Amniotic stem cell (primary cell): ENCODE measurements around the gene ADM.

Experiments
- DNase-seq: peaks from one replicate; lab custom pipeline; 2025; lab: John Stamatoyannopoulos, UW

Gene ADM

GRCh38 chr11:10291801-10292638, 12.9 kb upstream of the ADM start:
- DNase-seq: no peak

DNA sequence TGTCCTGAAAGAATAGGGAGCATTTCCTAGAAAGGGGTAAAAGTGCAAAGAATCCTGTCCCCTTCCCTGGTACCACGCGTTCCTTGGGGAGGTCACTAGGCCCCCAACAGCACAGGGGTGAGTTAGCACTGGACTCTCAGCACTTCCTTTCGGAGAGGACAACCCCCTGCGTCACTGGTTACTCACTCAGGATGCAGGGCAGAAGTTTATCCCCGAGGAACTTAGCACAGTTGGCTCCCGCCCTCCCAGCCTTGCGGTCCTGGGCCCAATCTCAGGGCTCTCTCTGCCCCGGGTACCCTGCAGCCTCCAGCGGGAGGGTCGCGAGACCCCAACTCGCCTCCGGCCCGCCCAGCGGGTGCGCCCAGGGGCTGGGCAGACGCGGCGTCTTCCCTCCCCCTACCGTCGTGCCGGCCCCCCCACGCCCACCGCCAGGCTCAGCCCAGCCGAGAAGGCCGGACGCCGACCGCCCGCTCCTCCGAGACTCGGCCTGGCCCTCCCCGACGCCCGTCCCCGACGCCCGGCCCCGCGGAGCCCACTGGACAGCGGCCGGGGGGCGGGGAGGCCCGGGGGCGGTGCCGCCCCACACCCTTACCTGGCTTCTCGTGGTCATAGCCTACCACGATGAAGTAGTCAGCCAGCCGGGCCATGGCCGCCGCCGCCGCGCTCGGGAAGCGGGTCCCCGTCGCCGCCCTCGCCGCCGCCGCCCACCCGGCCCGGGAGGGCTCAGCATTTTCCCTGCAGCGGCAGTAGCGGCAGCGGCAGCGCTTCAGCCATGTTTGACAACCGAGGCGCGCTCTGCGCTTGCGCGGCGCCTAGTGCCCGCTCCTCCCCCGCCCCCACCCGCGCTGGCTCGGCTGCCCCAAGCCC, 11.2 kb upstream of the ADM start, which contains the start of gene SBF2:
Gene SBF2, minus strand, starts transcription at position 797 of the 867 bp plus-strand sequence. Its CDS starts 150 bp downstream, at position 647.
- peak; percentile 75 for DNase-seq

GRCh38 chr11:10294290-10294953, 10.5 kb upstream of the ADM start:
- no peak for DNase-seq

DNA sequence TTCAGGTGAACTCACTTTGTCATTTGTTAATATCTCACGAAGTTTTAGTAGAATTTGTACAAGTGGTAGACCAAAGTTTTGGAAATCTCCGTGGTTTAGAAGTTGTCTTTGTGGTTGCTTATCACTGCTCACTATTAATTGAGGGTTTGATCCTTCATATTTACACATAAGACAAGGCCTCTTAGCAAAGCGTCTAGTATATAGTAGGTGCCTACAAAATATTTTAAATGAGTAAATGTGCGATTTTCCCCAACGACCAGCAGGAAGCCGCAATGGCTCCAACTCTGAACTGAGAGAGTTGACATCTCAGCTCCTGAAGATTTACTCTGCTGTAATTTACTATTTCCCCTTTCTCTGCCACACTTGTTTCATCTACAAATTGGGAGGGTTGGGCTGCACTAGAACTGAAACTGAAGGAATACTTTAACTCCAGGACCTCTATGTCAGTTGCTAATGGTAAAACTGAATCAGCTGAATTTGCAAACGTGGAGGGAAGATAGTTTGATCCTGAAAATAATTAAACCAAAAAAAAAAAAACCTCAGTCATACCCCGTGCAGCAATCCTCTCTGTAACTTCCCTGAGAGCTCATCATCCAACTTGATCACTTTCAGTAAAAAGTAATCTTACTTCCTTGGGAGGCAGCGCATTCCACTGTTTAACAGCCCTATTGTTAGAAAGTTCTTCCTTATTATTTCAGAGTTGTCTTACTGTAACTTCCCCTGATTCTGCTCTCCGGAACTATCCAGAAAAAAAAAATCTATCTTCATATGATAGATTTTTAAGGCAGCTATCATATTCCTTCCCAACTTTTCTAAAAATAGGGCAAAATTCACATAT, 9.6 kb upstream of the ADM start:
- no peak for DNase-seq

- no peak for DNase-seq
Measured at GRCh38 chr11:10298342-10298741, 6.5 kb upstream of the ADM start.

GRCh38 chr11:10301656-10302358, 3.1 kb upstream of the ADM start:
- DNase-seq: peak; percentile 41

DNA sequence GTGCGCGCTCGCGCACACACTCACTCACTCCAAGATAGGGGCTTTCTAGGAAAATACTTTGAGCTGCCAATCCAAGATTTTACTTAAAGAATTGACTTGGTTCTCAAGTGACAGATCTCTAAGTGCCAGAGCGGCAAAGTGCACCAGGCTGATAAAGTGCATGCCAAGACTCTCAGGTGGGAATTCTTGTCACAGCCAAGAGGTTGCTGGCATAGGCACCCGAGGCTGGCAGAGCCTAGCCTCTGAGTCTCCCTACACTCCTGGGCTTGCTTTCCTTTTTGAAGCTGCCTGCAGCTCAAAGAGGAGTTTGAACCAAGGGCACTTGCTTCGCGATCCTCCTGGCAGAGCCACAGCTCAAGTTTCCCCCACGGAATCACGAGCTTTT, 2.5 kb upstream of the ADM start:
- no peak for DNase-seq

DNA sequence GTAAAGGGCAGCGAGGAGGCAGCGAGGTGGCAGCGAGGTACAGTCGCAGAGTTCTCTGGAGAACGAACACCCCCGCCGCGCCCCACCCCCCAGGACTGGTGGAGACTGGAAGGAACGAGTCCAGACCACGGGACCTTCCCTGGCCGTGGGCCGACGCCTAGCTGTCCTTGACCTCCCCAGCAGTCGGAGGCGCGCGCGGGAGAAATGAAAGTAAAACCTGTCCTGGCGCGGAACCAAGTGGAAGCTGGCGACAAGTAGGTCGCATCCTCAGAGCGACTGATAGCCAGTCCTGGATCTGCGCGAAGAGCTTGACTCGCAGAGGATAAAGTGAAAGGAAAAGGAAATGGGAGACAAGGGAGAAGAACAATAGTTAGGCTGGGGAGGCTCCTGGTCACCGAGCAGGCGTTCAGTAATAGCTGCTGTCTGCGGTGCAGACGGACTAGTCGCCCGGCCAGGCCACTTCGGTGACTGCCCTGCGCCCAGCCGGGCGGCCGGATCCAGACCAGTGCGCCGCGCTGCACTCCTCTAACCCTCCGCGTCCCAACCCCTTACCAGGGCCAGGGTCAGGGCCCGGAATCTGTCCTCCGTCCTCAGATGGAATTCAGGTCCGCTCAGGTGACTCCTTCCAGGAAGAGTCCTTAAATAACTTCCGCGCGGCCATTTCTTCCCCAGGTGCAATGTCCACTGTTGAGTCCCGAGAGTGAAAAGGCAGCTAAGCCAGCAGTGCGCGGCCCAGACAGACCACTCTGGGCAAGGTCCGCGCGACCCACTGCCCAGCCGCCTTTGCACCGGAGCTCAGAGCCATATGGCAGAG, 1.9 kb upstream of the ADM start:
- DNase-seq: no peak

GRCh38 chr11:10303558-10304363, 1.1 kb upstream of the ADM start:
- DNase-seq: no peak

GRCh38 chr11:10305262-10305963, 540 bp downstream of the ADM start:
- no peak for DNase-seq

- DNase-seq: no peak
Measured at GRCh38 chr11:10305964-10306918, 1.4 kb downstream of the ADM start.

- no peak for DNase-seq
Measured at GRCh38 chr11:10307022-10307399, 2.1 kb downstream of the ADM start.

DNA sequence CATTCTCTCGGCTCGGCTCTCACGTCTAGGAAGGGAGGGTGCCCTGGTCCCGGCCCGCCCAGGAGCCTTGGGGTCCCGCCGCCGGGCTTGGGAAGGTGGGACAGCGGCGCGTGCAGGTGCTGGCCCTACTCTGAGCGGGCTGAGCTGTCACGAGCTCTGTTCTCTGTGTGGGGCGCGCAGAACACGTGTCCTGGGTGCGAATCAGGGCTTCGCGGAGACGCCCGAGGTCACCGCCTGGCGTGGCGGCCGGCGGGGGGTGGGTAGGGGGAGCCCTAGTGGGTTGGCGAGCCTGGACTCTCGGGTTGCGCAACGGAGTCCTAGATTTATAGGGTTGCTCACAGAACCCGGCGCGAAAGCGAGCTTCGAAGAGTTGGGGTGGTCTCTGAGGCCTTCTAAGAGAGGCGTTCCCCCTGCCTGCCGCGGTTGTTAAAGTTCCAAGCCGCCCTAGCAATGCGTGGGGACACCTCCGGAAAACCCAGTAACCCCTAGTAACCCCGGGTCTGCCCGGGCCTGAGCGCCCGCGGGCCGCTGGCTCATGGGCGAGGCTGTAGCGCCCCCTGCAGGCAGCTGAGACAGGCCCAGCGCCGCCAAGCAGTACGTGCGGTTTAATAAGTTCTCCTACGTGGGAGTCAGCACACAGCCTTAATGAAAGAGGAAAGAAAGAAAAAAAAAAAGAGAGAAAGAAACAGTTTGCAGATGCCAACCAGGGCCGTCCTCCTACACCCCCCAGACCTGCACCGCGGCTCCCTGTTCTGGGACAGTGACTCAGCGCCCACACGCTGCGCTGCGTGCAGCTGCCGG, 2.7 kb downstream of the ADM start:
- peak; percentile 61 for DNase-seq

- DNase-seq: no peak
Measured at GRCh38 chr11:10308201-10308954, 3.5 kb downstream of the ADM start.

- DNase-seq: no peak
Measured at GRCh38 chr11:10309163-10310093, 4.6 kb downstream of the ADM start.
